ENCODE results near the gene CLCN3.
"Not testable (repeated sequence)": the region's sequence is repeated elsewhere in the genome, so short reads cannot be mapped to it uniquely, and the experiment has no call there.

Gene CLCN3

DNA sequence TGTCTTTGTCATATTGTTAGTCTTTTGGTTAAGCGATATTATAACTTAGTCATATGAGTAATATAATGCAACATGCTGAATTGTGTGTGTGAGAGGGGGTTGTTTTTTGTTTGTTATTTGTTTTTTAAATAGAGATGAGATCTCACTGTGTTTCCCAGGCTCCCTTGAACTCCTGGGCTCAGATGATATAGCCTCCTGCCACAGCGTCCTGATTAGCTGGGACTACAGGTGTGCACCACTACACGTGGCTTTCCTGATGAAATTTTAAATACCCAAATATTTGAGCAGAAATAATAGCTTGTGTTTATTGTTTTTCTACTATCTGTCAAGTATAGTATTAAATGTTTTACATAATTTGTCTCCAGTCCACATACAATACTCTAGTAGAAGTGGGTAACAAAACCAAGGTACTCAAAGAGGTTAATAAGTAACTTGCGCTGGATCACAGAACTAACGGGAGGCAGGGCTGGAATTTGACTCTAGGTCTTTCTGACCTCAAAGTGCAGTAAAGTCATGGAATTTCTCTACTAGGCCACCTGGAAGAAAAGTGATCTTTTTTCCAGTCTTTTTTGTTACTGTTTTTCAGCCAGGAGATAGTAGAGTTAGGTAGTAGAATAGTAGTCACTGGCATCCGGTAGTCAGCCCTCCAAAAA, 47.8 kb downstream of the CLCN3 start:
- TF ChIP-seq, protein P1, sequence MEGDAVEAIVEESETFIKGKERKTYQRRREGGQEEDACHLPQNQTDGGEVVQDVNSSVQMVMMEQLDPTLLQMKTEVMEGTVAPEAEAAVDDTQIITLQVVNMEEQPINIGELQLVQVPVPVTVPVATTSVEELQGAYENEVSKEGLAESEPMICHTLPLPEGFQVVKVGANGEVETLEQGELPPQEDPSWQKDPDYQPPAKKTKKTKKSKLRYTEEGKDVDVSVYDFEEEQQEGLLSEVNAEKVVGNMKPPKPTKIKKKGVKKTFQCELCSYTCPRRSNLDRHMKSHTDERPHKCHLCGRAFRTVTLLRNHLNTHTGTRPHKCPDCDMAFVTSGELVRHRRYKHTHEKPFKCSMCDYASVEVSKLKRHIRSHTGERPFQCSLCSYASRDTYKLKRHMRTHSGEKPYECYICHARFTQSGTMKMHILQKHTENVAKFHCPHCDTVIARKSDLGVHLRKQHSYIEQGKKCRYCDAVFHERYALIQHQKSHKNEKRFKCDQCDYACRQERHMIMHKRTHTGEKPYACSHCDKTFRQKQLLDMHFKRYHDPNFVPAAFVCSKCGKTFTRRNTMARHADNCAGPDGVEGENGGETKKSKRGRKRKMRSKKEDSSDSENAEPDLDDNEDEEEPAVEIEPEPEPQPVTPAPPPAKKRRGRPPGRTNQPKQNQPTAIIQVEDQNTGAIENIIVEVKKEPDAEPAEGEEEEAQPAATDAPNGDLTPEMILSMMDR (IDR thresholded peaks at IDR 0.05; ENCODE audit: control insufficient read depth, extremely low read depth, insufficient read depth): no peak
- no peak for DNase-seq (ENCODE audit: low read depth)
- no peak overlapping the region for H3K4me3 ChIP-seq (ENCODE audit: low read depth, low read length)

GRCh38 chr4:169675825-169676224, 55.4 kb downstream of the CLCN3 start:
- no peak overlapping the region for H3K4me3 ChIP-seq (ENCODE audit: low read depth, low read length)
- DNase-seq (ENCODE audit: low read depth): no peak
- TF ChIP-seq, protein P1 (IDR thresholded peaks at IDR 0.05; ENCODE audit: control insufficient read depth, extremely low read depth, insufficient read depth): no peak

GRCh38 chr4:169677150-169677748, 56.9 kb downstream of the CLCN3 start:
- TF ChIP-seq, protein P1 (IDR thresholded peaks at IDR 0.05; ENCODE audit: control insufficient read depth, extremely low read depth, insufficient read depth): no peak
- no peak for DNase-seq (ENCODE audit: low read depth)
- H3K4me3 ChIP-seq (ENCODE audit: low read depth, low read length): no peak overlapping the region

DNA sequence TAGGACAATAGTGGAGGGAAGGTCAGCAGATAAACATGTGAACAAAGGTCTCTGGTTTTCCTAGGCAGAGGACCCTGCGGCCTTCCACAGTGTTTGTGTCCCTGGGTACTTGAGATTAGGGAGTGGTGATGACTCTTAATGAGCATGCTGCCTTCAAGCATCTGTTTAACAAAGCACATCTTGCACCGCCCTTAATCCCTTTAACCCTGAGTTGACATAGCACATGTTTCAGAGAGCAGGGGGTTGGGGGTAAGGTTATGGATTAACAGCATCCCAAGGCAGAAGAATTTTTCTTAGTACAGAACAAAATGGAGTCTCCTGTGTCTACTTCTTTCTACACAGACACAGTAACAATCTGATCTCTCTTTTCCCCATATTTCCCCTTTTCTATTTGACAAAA, 58.1 kb downstream of the CLCN3 start:
- H3K4me3 ChIP-seq (ENCODE audit: low read depth, low read length); DNase-seq (ENCODE audit: low read depth): not testable (repeated sequence)

GRCh38 chr4:169678951-169679591, 58.7 kb downstream of the CLCN3 start:
- not testable (repeated sequence) for DNase-seq (ENCODE audit: low read depth); H3K4me3 ChIP-seq (ENCODE audit: low read depth, low read length)

- no peak overlapping the region for H3K4me3 ChIP-seq (ENCODE audit: low read depth, low read length)
- TF ChIP-seq, protein P1 (IDR thresholded peaks at IDR 0.05; ENCODE audit: control insufficient read depth, extremely low read depth, insufficient read depth): no peak
- no peak for DNase-seq (ENCODE audit: low read depth)
Observed at GRCh38 chr4:169682372-169683047, 62.1 kb downstream of the CLCN3 start.

DNA sequence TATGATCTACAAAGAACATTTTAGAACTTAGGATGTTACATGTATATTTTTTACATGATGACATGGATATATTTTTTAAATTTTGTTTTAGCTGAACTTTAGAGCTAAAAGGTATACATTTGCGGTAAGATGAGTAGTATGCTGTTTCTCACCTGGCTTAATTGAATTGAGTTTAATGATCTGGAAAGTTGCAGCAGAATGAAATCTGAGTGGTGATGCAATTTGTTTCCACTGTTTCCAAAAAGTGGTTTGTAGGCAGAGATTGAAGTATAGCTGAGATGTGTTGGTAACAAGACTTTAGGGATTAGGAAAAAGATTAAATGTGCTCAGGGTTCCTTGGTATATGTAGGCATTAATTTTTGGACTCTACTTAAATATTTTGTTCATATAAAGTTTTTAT, 69.3 kb downstream of the CLCN3 start:
- no peak for DNase-seq (ENCODE audit: low read depth)

More for the DNA sequence above, 69.3 kb downstream of the CLCN3 start:
- H3K4me3 ChIP-seq (ENCODE audit: low read depth, low read length): no peak overlapping the region
- TF ChIP-seq, protein P1 (IDR thresholded peaks at IDR 0.05; ENCODE audit: control insufficient read depth, extremely low read depth, insufficient read depth): no peak
